A549 (cell line): ENCODE results near the gene TUBGCP3.

ENCODE experiments used
- CHD2 ChIP-seq: fragments of 150-350 bp; IDR thresholded peaks from 2 replicates; pipeline ENCODE4 v1.6.1; 2014; ENCODE audit warnings: low read length; ENCODE audit not compliant: partially characterized antibody
- CTCF ChIP-seq: fragments of >200 bp; sonication (Bioruptor Twin); formaldehyde crosslinking; IDR thresholded peaks from 3 replicates; pipeline ENCODE4 v1.5.1; 2016
- PHF8 ChIP-seq: fragments of 200-600 bp; sonication (generic); IDR thresholded peaks from 2 replicates; pipeline ENCODE4 v1.6.1; 2016; ENCODE audit warnings: low read depth, mild to moderate bottlenecking, antibody characterized with exemption, moderate library complexity, borderline replicate concordance
- POLR2A ChIP-seq: IDR thresholded peaks from 2 replicates; pipeline ENCODE4 v1.6.1; 2012; ENCODE audit warnings: mild to moderate bottlenecking, low read length
- RAD21 ChIP-seq, 2 experiments: fragments of >200 bp in 1 of 2; sonication (Bioruptor Twin) in 1 of 2; formaldehyde crosslinking in 1 of 2; IDR thresholded peaks in 1 of 2; conservative IDR thresholded peaks in 1 of 2; 2 replicates in 1 of 2; 3 replicates in 1 of 2; pipeline ENCODE4 v1.6.1; 2012 to 2018; ENCODE audit warnings: inconsistent platforms in 1 of 2
- REST ChIP-seq: fragments of 200-600 bp; sonication (generic); IDR thresholded peaks from 2 replicates; pipeline ENCODE4 v1.6.1; 2016; ENCODE audit warnings: antibody characterized with exemption, mild to moderate bottlenecking, moderate library complexity
- SMC3 ChIP-seq: fragments of >200 bp; sonication (Bioruptor Twin); formaldehyde crosslinking; IDR thresholded peaks from 3 replicates; pipeline ENCODE4 v1.6.1; 2018; ENCODE audit warnings: inconsistent platforms

GRCh38 chr13:112618501-112618900 lies 30.5 kb upstream of the TUBGCP3 start:
- no peak for TF ChIP-seq CTCF
- TF ChIP-seq POLR2A: no peak
- no peak for TF ChIP-seq REST
- no peak for TF ChIP-seq PHF8
- TF ChIP-seq CHD2: no peak
- no peak for TF ChIP-seq SMC3
- TF ChIP-seq RAD21 (conservative IDR thresholded peaks at IDR 0.05 in 1 of 2, IDR thresholded peaks at IDR 0.05 in 1 of 2): no peak
